Liver (tissue), 3 donors: Measurements from ENCODE around the gene TBC1D5.

Experiments used
- RAD21 ChIP-seq, 2 donors: IDR thresholded peaks; 2 replicates each; pipeline ENCODE4 v1.6.1; 2016; ENCODE audit warnings: antibody characterized with exemption in 2 of 2, mild to moderate bottlenecking in 2 of 2
- TF ChIP-seq, protein P1 (sequence below): fragments of 150-350 bp; IDR thresholded peaks from 2 replicates; pipeline ENCODE4 v1.5.1; 2017; ENCODE audit warnings: improper control_type of control experiment, low read depth, low read length; ENCODE audit not compliant: missing input control
- donor health status: healthy.
- donor health status: healthy.

DNA sequence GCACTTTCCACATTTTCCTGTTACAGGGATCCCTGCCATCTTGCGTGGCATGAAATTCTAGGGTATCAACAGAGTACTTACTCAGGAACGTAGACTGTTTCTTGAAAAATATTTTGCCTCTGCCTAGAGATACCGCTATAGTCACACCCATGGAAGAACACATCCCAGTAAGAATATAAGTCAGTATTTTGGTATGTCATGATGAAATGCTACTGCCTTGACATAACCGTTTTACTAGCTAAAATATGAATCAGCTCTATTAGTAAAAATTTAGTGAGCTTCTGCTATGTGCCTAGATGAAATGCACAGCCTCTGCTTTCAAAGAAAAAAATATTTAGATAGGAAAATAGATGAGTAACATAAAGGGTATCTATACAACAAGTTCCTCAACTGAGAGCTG is 276.4 kb downstream of the TBC1D5 start:
- TF ChIP-seq, protein P1, sequence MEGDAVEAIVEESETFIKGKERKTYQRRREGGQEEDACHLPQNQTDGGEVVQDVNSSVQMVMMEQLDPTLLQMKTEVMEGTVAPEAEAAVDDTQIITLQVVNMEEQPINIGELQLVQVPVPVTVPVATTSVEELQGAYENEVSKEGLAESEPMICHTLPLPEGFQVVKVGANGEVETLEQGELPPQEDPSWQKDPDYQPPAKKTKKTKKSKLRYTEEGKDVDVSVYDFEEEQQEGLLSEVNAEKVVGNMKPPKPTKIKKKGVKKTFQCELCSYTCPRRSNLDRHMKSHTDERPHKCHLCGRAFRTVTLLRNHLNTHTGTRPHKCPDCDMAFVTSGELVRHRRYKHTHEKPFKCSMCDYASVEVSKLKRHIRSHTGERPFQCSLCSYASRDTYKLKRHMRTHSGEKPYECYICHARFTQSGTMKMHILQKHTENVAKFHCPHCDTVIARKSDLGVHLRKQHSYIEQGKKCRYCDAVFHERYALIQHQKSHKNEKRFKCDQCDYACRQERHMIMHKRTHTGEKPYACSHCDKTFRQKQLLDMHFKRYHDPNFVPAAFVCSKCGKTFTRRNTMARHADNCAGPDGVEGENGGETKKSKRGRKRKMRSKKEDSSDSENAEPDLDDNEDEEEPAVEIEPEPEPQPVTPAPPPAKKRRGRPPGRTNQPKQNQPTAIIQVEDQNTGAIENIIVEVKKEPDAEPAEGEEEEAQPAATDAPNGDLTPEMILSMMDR: no peak
- no peak for TF ChIP-seq RAD21 (IDR thresholded peaks at IDR 0.05)
